HepG2 (cell line): Measurements from ENCODE around the gene FAM171A2. TPM values are rescaled to one million over a fixed set of nuclear protein-coding genes. Genes with fewer than 3 reads are reported as not detected.
A peak's percentile ranks its signal among the peaks of the same experiment; 100 is the strongest.

Source experiments
- ATAC-seq: fragments of 200-7000 bp; cut with Tn5 transposase; 3 replicates; pipeline ENCODE4 v1.9.1; 2020; ENCODE audit warnings: mild to moderate bottlenecking, moderate library complexity
- BruUV-seq: library from RNA; stranded (reverse); fragments of 400-500 nt; replicated peaks from 2 replicates; lab custom pipeline; 2021; lab: Mats Ljungman, UMichigan
- CTCF ChIA-PET: fragments of 300-600 bp; formaldehyde crosslinking; extraction: SDS; loops from one replicate; lab custom pipeline; 2021; ENCODE audit warnings: low total read pairs, inconsistent platforms, low intra/inter-chr PET ratio; lab: Yijun Ruan, JAX
- POLR2A ChIA-PET: fragments of 350-600 bp; sonication (Branson Sonifier 250); formaldehyde crosslinking; loops from one replicate; lab custom pipeline; 2020; ENCODE audit warnings: antibody characterized with exemption, inconsistent platforms; lab: Yijun Ruan, JAX
- DNase-seq: peaks from one replicate; pipeline ENCODE4 v3.0.0-alpha.2; 2015; ENCODE audit warnings: low spot score
- FAIRE-seq: peaks from 3 replicates; lab custom pipeline; 2011; peaks lifted over from hg19 to GRCh38; lab: Jason Lieb, UNC
- H2AFZ ChIP-seq: one replicate; pipeline ENCODE4 v1.6.1; 2011; ENCODE audit warnings: low read length, inconsistent platforms
- H3K27ac ChIP-seq: fragments of 300-600 bp; 3 replicates; pipeline ENCODE4 v1.8.0; 2011; ENCODE audit warnings: mixed run types, mild to moderate bottlenecking, mixed read lengths, low read length, inconsistent platforms; ENCODE audit not compliant: insufficient read depth; ENCODE audit errors: extremely low read length
- H3K27me3 ChIP-seq, 2 experiments: fragments of 200-600 bp in 1 of 2; 2 replicates in 1 of 2; 3 replicates in 1 of 2; pipeline versions ENCODE4 v1.6.0 to v1.8.0; 2011; ENCODE audit warnings: low read length in 2 of 2, mild to moderate bottlenecking in 2 of 2, moderate library complexity in 2 of 2, inconsistent platforms in 1 of 2; ENCODE audit not compliant: insufficient read depth in 2 of 2, control insufficient read depth in 1 of 2
- H3K36me3 ChIP-seq, 2 experiments: fragments of 200-600 bp in 1 of 2; replicated peaks in 1 of 2; 2 replicates in 1 of 2; 3 replicates in 1 of 2; pipeline versions ENCODE4 v1.5.1 to v1.8.0; 2011; ENCODE audit warnings: low read length in 2 of 2, inconsistent platforms in 1 of 2; ENCODE audit not compliant: insufficient read depth in 2 of 2, control insufficient read depth in 1 of 2
- H3K4me1 ChIP-seq: 2 replicates; pipeline ENCODE4 v1.5.1; 2012; ENCODE audit warnings: low read length, inconsistent platforms; ENCODE audit not compliant: insufficient read depth
- H3K4me2 ChIP-seq: 2 replicates; pipeline ENCODE4 v1.6.0; 2011; ENCODE audit warnings: low read depth, low read length, inconsistent platforms
- H3K4me3 ChIP-seq, 3 experiments: fragments of 200-600 bp in 1 of 3; sonication (generic), shearing (Covaris generic) in 1 of 3; replicated peaks in 1 of 3; 2 replicates each; pipeline ENCODE4 v1.5.1; 2011 to 2016; ENCODE audit warnings: low read length in 3 of 3, inconsistent platforms in 2 of 3, low read depth in 2 of 3, mild to moderate bottlenecking in 2 of 3, control low read depth in 1 of 3, mixed read lengths in 1 of 3; ENCODE audit not compliant: insufficient read depth in 1 of 3
- H3K79me2 ChIP-seq: one replicate; pipeline ENCODE4 v1.6.1; 2011; ENCODE audit warnings: low read length, inconsistent platforms; ENCODE audit not compliant: insufficient read depth
- H3K9ac ChIP-seq: 2 replicates; pipeline ENCODE4 v1.6.0; 2011; ENCODE audit warnings: mild to moderate bottlenecking, low read depth, low read length, inconsistent platforms; ENCODE audit not compliant: insufficient read depth
- H3K9me3 ChIP-seq: 2 replicates; pipeline ENCODE4 v1.5.1; 2012; ENCODE audit warnings: mild to moderate bottlenecking, low read length
- H4K20me1 ChIP-seq: 2 replicates; pipeline ENCODE4 v1.6.0; 2011; ENCODE audit warnings: inconsistent platforms, mild to moderate bottlenecking, low read length, moderate library complexity; ENCODE audit not compliant: insufficient read depth
- MTF2 ChIP-seq: sonication (generic); formaldehyde crosslinking; IDR thresholded peaks from 2 replicates; pipeline ENCODE4 v1.5.0; 2020; ENCODE audit warnings: missing genetic modification reagents, borderline replicate concordance
- PITX1 ChIP-seq: sonication (generic); formaldehyde crosslinking; IDR thresholded peaks from 2 replicates; pipeline ENCODE4 v1.5.1; 2020; ENCODE audit warnings: mild to moderate bottlenecking, missing genetic modification reagents
- ZFYVE20 ChIP-seq: sonication (generic); formaldehyde crosslinking; IDR thresholded peaks from 2 replicates; pipeline ENCODE4 v1.8.0; 2023; ENCODE audit warnings: low read depth, mild to moderate bottlenecking, moderate library complexity, missing genetic modification reagents, borderline replicate concordance
- ZMYM3 ChIP-seq: sonication (generic); formaldehyde crosslinking; IDR thresholded peaks from 2 replicates; pipeline ENCODE4 v1.5.1; 2020; ENCODE audit warnings: mild to moderate bottlenecking, missing genetic modification reagents
- ZNF543 ChIP-seq: sonication (generic); formaldehyde crosslinking; IDR thresholded peaks from 2 replicates; pipeline ENCODE4 v1.4.0; 2020; ENCODE audit warnings: mild to moderate bottlenecking, missing genetic modification reagents
- ZNF883 ChIP-seq: sonication (generic); formaldehyde crosslinking; IDR thresholded peaks from 2 replicates; pipeline ENCODE4 v1.5.1; 2020; ENCODE audit warnings: mild to moderate bottlenecking, missing genetic modification reagents; ENCODE audit errors: not compliant biosample characterization
- WGBS: methylation state at CpG from one replicate; pipeline ENCODE4 v1.1.6; 2017; ENCODE audit warnings: low lambda C conversion rate; 5-methylcytosine and 5-hydroxymethylcytosine counted together
- in situ Hi-C: cut with HindIII; loops from 2 replicates; pipeline ENCODE4 v1.10.0; 2017; ENCODE audit warnings: low pct_unique_long_range_greater_than_20kb; ENCODE audit not compliant: extremely low pct_ligation_motif_present
- intact Hi-C: fragments of 100-400 bp; cut with micrococcal nuclease; formaldehyde crosslinking; loops from one replicate; pipeline ENCODE4 v1.10.0; 2022; ENCODE audit not compliant: unreplicated experiment
- polyA plus RNA-seq, 8 experiments: library from polyadenylated mRNA; depleted of rRNA in 3 of 8; stranded (reverse) in 7 of 8; unstranded in 1 of 8; fragments of >200 nt; fragmentation: Illumina TruSeq in 4 of 8; extraction: Trizol in 4 of 8; gene quantifications; 2 replicates each; pipeline versions ENCODE4 v1.2.1 to v1.2.3, GENCODE V29; 2011 to 2016; ENCODE audit warnings: low read depth in 4 of 8, missing spikeins in 1 of 8, mixed read lengths in 1 of 8; ENCODE audit not compliant: insufficient read depth in 1 of 8
- total RNA-seq, 5 experiments: library from RNA; depleted of rRNA; stranded (reverse); fragments of >200 nt; fragmentation: Illumina TruSeq; extraction: Trizol; gene quantifications; 2 replicates each; pipeline ENCODE4 v1.2.3, GENCODE V29; 2016; ENCODE audit warnings: low read depth in 1 of 5
- TF ChIP-seq, protein P1 (sequence below): sonication (generic); formaldehyde crosslinking; IDR thresholded peaks from 2 replicates; pipeline ENCODE4 v1.5.0; 2020; ENCODE audit warnings: missing genetic modification reagents
- TF ChIP-seq, protein P2 (sequence below): sonication (generic); formaldehyde crosslinking; IDR thresholded peaks from 2 replicates; pipeline ENCODE4 v1.5.1; 2020; ENCODE audit warnings: mild to moderate bottlenecking, missing genetic modification reagents, moderate library complexity
- TF ChIP-seq, protein P3 (sequence below): sonication (generic); formaldehyde crosslinking; IDR thresholded peaks from 2 replicates; pipeline ENCODE4 v1.4.0; 2020; ENCODE audit warnings: missing genetic modification reagents
- TF ChIP-seq, protein P4 (sequence below): sonication (generic); formaldehyde crosslinking; IDR thresholded peaks from 2 replicates; pipeline ENCODE4 v1.9.0; 2022; ENCODE audit warnings: missing genetic modification reagents, mild to moderate bottlenecking, borderline replicate concordance

Gene FAM171A2
- total and polyA plus RNA-seq, 2 of the 13 experiments (the other 11 are each of a cell fraction or from before 2014, with no cell fraction given), result 1.8 to 3.6 TPM

DNA sequence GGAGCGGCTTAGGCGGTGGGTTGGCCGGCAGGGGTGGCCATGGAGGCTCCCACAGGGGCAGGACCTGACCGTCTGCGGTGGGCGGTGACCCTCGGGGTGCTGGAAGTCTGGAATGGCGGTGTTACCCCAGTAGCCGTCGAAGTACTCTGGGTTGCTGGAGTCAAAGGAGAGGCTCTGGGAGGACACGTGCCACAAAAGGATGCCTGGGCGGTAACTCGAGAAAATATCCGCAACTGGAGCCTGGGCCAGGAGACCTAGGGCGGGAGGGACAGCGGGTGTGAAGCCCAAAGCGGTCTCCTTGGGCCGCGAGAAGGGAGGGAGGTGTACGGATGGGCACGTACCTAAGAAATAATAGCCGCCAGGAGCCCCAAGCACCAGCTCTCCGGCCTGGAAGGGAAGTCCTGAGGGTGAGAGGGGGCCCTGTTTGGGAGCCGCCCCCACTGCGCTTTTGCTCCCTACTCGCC is 21.2 kb upstream of the FAM171A2 start:
- ChIA-PET POLR2A (interaction anchor here (0.6 to 2.0 kb wide), 10 partner anchors 9 to 258 kb away, joined by 3 to 12 read pairs (median 6); partner anchors contain the start of genes FAM171A2, GPATCH8 and GRN), CTCF (interaction anchor here (0.8 kb wide), 1 partner anchor 138 kb away, joined by 3 read pairs; no protein-coding TSS in a partner anchor)
- ATAC-seq (peak; percentile 15), DNase-seq (no peak), FAIRE-seq (no peak)
- Histone ChIP-seq H3K4me3 (peak overlapping the region; percentile 58 to 83 (median 61)), H3K27me3 (peaks cover 18 to 61% of the 10 kb centered on the region in 2 experiments), H3K4me2 (peak overlapping the region; percentile 96), H3K9ac (peak overlapping the region; percentile 27; the same call in 1 of the 2 replicates), H3K9me3 (no peaks in the 10 kb centered on the region), H3K4me1 (peaks cover 27% of the 10 kb centered on the region), H3K79me2 (no peaks in the 10 kb centered on the region), H3K27ac (no peak overlapping the region), H4K20me1 (no peaks in the 10 kb centered on the region), H2AFZ (no peak overlapping the region), H3K36me3 (no peaks in the 10 kb centered on the region)
- in situ Hi-C loops, result no loop called here
- intact Hi-C loops, result no loop called here
- WGBS, result 15% methylated on average over 24 of the region's 26 CpGs
- BruUV-seq, result no TSS peak
- TF ChIP-seq, protein P1, sequence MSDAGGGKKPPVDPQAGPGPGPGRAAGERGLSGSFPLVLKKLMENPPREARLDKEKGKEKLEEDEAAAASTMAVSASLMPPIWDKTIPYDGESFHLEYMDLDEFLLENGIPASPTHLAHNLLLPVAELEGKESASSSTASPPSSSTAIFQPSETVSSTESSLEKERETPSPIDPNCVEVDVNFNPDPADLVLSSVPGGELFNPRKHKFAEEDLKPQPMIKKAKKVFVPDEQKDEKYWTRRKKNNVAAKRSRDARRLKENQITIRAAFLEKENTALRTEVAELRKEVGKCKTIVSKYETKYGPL, result no peak
- TF ChIP-seq MTF2 (peak; percentile 88; the same call in 1 of the 2 replicates), ZNF543 (CRISPR knock-in tag) (no peak), ZFYVE20 (0 out of 2 replicates have a peak, but pooled peaks have one; percentile 47), ZMYM3 (CRISPR knock-in tag) (0 out of 2 replicates have a peak, but pooled peaks have one; percentile 3), ZNF883 (CRISPR knock-in tag) (peak; percentile 25), PITX1 (peak; percentile 51; the same call in 1 of the 2 replicates)
- TF ChIP-seq, protein P2, sequence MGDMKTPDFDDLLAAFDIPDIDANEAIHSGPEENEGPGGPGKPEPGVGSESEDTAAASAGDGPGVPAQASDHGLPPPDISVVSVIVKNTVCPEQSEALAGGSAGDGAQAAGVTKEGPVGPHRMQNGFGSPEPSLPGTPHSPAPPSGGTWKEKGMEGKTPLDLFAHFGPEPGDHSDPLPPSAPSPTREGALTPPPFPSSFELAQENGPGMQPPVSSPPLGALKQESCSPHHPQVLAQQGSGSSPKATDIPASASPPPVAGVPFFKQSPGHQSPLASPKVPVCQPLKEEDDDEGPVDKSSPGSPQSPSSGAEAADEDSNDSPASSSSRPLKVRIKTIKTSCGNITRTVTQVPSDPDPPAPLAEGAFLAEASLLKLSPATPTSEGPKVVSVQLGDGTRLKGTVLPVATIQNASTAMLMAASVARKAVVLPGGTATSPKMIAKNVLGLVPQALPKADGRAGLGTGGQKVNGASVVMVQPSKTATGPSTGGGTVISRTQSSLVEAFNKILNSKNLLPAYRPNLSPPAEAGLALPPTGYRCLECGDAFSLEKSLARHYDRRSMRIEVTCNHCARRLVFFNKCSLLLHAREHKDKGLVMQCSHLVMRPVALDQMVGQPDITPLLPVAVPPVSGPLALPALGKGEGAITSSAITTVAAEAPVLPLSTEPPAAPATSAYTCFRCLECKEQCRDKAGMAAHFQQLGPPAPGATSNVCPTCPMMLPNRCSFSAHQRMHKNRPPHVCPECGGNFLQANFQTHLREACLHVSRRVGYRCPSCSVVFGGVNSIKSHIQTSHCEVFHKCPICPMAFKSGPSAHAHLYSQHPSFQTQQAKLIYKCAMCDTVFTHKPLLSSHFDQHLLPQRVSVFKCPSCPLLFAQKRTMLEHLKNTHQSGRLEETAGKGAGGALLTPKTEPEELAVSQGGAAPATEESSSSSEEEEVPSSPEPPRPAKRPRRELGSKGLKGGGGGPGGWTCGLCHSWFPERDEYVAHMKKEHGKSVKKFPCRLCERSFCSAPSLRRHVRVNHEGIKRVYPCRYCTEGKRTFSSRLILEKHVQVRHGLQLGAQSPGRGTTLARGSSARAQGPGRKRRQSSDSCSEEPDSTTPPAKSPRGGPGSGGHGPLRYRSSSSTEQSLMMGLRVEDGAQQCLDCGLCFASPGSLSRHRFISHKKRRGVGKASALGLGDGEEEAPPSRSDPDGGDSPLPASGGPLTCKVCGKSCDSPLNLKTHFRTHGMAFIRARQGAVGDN (CRISPR knock-in tag), result peak; percentile 69
- TF ChIP-seq, protein P3, sequence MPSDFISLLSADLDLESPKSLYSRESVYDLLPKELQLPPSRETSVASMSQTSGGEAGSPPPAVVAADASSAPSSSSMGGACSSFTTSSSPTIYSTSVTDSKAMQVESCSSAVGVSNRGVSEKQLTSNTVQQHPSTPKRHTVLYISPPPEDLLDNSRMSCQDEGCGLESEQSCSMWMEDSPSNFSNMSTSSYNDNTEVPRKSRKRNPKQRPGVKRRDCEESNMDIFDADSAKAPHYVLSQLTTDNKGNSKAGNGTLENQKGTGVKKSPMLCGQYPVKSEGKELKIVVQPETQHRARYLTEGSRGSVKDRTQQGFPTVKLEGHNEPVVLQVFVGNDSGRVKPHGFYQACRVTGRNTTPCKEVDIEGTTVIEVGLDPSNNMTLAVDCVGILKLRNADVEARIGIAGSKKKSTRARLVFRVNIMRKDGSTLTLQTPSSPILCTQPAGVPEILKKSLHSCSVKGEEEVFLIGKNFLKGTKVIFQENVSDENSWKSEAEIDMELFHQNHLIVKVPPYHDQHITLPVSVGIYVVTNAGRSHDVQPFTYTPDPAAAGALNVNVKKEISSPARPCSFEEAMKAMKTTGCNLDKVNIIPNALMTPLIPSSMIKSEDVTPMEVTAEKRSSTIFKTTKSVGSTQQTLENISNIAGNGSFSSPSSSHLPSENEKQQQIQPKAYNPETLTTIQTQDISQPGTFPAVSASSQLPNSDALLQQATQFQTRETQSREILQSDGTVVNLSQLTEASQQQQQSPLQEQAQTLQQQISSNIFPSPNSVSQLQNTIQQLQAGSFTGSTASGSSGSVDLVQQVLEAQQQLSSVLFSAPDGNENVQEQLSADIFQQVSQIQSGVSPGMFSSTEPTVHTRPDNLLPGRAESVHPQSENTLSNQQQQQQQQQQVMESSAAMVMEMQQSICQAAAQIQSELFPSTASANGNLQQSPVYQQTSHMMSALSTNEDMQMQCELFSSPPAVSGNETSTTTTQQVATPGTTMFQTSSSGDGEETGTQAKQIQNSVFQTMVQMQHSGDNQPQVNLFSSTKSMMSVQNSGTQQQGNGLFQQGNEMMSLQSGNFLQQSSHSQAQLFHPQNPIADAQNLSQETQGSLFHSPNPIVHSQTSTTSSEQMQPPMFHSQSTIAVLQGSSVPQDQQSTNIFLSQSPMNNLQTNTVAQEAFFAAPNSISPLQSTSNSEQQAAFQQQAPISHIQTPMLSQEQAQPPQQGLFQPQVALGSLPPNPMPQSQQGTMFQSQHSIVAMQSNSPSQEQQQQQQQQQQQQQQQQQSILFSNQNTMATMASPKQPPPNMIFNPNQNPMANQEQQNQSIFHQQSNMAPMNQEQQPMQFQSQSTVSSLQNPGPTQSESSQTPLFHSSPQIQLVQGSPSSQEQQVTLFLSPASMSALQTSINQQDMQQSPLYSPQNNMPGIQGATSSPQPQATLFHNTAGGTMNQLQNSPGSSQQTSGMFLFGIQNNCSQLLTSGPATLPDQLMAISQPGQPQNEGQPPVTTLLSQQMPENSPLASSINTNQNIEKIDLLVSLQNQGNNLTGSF (CRISPR knock-in tag), result 0 out of 2 replicates have a peak, but pooled peaks have one; percentile 7
- TF ChIP-seq, protein P4, sequence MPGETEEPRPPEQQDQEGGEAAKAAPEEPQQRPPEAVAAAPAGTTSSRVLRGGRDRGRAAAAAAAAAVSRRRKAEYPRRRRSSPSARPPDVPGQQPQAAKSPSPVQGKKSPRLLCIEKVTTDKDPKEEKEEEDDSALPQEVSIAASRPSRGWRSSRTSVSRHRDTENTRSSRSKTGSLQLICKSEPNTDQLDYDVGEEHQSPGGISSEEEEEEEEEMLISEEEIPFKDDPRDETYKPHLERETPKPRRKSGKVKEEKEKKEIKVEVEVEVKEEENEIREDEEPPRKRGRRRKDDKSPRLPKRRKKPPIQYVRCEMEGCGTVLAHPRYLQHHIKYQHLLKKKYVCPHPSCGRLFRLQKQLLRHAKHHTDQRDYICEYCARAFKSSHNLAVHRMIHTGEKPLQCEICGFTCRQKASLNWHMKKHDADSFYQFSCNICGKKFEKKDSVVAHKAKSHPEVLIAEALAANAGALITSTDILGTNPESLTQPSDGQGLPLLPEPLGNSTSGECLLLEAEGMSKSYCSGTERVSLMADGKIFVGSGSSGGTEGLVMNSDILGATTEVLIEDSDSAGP (CRISPR knock-in tag), result peak; percentile 1; the same call in 1 of the 2 replicates
